ENCODE data around the gene CLIP3.
"Not testable (repeated sequence)": the region's sequence is repeated elsewhere in the genome, so short reads cannot be mapped to it uniquely, and the experiment has no call there.

Gene CLIP3

GRCh38 chr19:36006955-36007354 is 25.7 kb downstream of the CLIP3 start:
- DNase-seq = no peak

- DNase-seq = no peak
Observed at GRCh38 chr19:36003284-36003683, 29.4 kb downstream of the CLIP3 start.

- DNase-seq = no peak
Observed at GRCh38 chr19:36001605-36002004, 31.1 kb downstream of the CLIP3 start.

- no peak for DNase-seq
Observed at GRCh38 chr19:35996777-35997176, 35.9 kb downstream of the CLIP3 start.

GRCh38 chr19:35995048-35995993 is 37.4 kb downstream of the CLIP3 start, which contains the start of gene SDHAF1:
TSS of gene SDHAF1 (plus strand) at chr19:35995188. CDS start at chr19:35995275, 87 bp downstream.
- DNase-seq = peak; percentile 80

GRCh38 chr19:35993923-35994598 is 38.6 kb downstream of the CLIP3 start:
- no peak for DNase-seq

GRCh38 chr19:35992907-35993765 is 39.5 kb downstream of the CLIP3 start:
- no peak for DNase-seq

GRCh38 chr19:35991731-35992450 is 40.8 kb downstream of the CLIP3 start:
- DNase-seq = peak; percentile 59

GRCh38 chr19:35990771-35991730 is 41.6 kb downstream of the CLIP3 start:
- no peak for DNase-seq

- DNase-seq = no peak
Observed at GRCh38 chr19:35990156-35990555, 42.5 kb downstream of the CLIP3 start.

GRCh38 chr19:35988824-35989223 is 43.8 kb downstream of the CLIP3 start:
- DNase-seq = no peak

- DNase-seq = no peak
Observed at GRCh38 chr19:35987571-35987896, 45.1 kb downstream of the CLIP3 start.

- DNase-seq = peak; percentile 51
Observed at GRCh38 chr19:35986664-35987570, 45.8 kb downstream of the CLIP3 start.

GRCh38 chr19:35986111-35986510 is 46.6 kb downstream of the CLIP3 start:
- no peak for DNase-seq

- DNase-seq = no peak
Observed at GRCh38 chr19:35983177-35983576, 49.5 kb downstream of the CLIP3 start.

- not testable (repeated sequence) for DNase-seq
Observed at GRCh38 chr19:35980997-35981396, 51.7 kb downstream of the CLIP3 start.

GRCh38 chr19:35978832-35979365 is 53.8 kb downstream of the CLIP3 start:
- DNase-seq = no peak

GRCh38 chr19:35978271-35978670 is 54.4 kb downstream of the CLIP3 start:
- DNase-seq = no peak

- peak; percentile 87 for DNase-seq
Observed at GRCh38 chr19:35977446-35978222, 55.0 kb downstream of the CLIP3 start.

Data from DMS 273 treated with DMSO at 0.1 percent for 48 hours (cell line).